ENCODE measurements around the gene ITM2B. TPM values are rescaled to one million over a fixed set of nuclear protein-coding genes. Genes with fewer than 3 reads are reported as not detected.

The ITM2B gene
- total RNA-seq, 1 donor from 2014 or later, result 358 TPM

DNA sequence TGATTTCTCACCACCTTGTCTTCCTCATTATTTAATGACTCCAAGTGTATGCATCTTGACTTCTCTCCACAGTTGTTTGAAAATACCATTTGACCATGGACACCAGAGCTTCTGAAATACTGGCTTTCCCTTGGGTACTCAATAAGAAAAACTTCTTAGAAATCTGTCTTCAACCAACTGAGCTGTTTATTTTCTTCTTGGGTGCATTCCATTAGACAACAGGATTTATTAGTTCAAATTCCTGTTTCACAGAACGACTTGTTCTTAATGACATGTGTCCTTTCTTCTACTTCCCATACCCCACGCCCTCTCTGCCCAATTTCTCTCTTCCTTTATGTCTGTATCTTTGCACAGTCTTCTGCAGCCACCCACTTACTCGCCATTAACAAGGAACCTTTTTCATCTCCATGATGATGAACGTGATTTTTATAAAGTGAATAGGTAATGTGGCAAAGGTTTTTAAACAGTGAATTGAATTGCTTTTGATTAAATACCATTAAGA lies 11.3 kb upstream of the ITM2B start:
- DNase-seq (ENCODE audit: low read depth), result no peak
- no peak overlapping the region for H3K27ac ChIP-seq (ENCODE audit: low read depth, low read length)
- H3K4me1 ChIP-seq (ENCODE audit: insufficient read depth, low read length), result no peaks in the 10 kb centered on the region
- H3K36me3 Mint-ChIP-seq (ENCODE audit: low read depth, unreplicated experiment), result peaks cover 3% of the 10 kb centered on the region
- no peaks in the 10 kb centered on the region for H3K79me2 ChIP-seq (ENCODE audit: insufficient read depth, low read length)
- peaks cover 8% of the 10 kb centered on the region for H3K9me3 Mint-ChIP-seq (ENCODE audit: unreplicated experiment)
- H3K9ac ChIP-seq (ENCODE audit: low read length), result no peak overlapping the region
- H2AFZ ChIP-seq (ENCODE audit: low read depth, low read length), result no peak overlapping the region
- H3K4me3 Mint-ChIP-seq (ENCODE audit: unreplicated experiment), result no peak overlapping the region
- no peak overlapping the region for H3K4me2 ChIP-seq (ENCODE audit: low read length)
- no peaks in the 10 kb centered on the region for H4K20me1 ChIP-seq (ENCODE audit: insufficient read depth, low read length)
- no peaks in the 10 kb centered on the region for H3K27me3 ChIP-seq (ENCODE audit: insufficient read depth, low read length)
- H3K9me3 ChIP-seq (ENCODE audit: insufficient read depth, low read depth, low read length), result no peaks in the 10 kb centered on the region
- peaks cover 7% of the 10 kb centered on the region for H3K4me1 Mint-ChIP-seq (ENCODE audit: low read depth, unreplicated experiment)
- H3K36me3 ChIP-seq (ENCODE audit: insufficient read depth, low read length), result no peaks in the 10 kb centered on the region
- no peak overlapping the region for H3K4me3 ChIP-seq (ENCODE audit: insufficient read depth, low read depth, low read length)
- TF ChIP-seq EZH2 (IDR thresholded peaks at IDR 0.05; ENCODE audit: insufficient read depth, low read length), result no peak
- TF ChIP-seq, protein P1, sequence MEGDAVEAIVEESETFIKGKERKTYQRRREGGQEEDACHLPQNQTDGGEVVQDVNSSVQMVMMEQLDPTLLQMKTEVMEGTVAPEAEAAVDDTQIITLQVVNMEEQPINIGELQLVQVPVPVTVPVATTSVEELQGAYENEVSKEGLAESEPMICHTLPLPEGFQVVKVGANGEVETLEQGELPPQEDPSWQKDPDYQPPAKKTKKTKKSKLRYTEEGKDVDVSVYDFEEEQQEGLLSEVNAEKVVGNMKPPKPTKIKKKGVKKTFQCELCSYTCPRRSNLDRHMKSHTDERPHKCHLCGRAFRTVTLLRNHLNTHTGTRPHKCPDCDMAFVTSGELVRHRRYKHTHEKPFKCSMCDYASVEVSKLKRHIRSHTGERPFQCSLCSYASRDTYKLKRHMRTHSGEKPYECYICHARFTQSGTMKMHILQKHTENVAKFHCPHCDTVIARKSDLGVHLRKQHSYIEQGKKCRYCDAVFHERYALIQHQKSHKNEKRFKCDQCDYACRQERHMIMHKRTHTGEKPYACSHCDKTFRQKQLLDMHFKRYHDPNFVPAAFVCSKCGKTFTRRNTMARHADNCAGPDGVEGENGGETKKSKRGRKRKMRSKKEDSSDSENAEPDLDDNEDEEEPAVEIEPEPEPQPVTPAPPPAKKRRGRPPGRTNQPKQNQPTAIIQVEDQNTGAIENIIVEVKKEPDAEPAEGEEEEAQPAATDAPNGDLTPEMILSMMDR (IDR thresholded peaks at IDR 0.05; ENCODE audit: insufficient read depth, low read depth, low read length), result no peak
- H3K27ac Mint-ChIP-seq (ENCODE audit: unreplicated experiment), result no peak overlapping the region
- peak; percentile 41 for FAIRE-seq
- no peaks in the 10 kb centered on the region for H3K27me3 Mint-ChIP-seq (ENCODE audit: low read depth, unreplicated experiment)

DNA sequence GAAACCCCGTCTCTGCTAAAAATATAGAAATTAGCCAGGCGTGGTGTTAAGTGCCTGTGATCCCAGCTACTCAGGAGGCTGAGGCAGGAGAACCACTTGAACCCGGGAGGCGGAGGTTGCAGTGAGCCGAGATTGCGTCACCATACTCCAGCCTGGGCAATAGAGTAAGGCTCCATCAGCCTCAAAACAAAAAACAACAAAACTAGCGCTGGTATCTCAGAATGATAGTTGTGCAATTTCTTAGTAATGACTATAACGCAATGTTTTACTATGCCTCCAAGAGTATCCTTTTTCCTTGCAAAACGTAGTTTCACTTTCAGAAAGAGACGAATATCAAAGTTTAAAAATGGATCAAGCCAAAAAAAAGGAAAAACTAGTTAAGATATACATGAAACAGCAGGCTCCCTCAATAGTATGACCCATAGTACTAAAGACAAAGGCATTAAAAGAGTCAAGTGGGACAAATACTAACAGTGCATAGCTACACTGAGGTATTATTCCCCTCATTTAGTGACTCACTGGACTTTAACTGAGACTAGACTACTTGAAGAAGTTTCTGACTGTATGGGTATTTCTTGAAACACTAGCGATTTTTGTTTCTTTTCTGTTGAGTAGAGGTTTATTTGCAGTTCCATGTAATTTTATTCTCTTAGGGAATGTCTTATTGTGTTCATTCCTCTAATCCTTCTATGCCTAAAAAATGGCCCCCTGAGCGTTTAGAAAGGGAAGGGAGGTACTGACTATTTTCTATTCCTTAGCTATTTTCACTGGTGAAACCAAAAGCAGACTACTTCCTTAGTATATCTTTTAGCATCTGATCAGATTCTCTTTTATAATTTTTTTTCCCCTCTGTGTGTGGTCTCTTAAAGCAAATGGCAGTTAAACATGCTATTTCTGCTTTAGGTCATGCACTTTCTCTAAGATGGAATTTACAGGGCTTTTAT lies 10.4 kb upstream of the ITM2B start:
- no peak for DNase-seq (ENCODE audit: low read depth)
- no peak for FAIRE-seq
- no peaks in the 10 kb centered on the region for H3K27me3 Mint-ChIP-seq (ENCODE audit: low read depth, unreplicated experiment)
- Histone ChIP-seq H2AFZ (ENCODE audit: low read depth, low read length) (peak overlapping the region; percentile 30), H3K36me3 (ENCODE audit: insufficient read depth, low read length) (no peaks in the 10 kb centered on the region), H3K9ac (ENCODE audit: low read length) (no peak overlapping the region), H3K9me3 (ENCODE audit: insufficient read depth, low read depth, low read length) (no peaks in the 10 kb centered on the region), H3K27me3 (ENCODE audit: insufficient read depth, low read length) (no peaks in the 10 kb centered on the region), H3K4me2 (ENCODE audit: low read length) (peak overlapping the region; percentile 55), H3K4me3 (ENCODE audit: insufficient read depth, low read depth, low read length) (no peak overlapping the region), H4K20me1 (ENCODE audit: insufficient read depth, low read length) (no peaks in the 10 kb centered on the region), H3K79me2 (ENCODE audit: insufficient read depth, low read length) (no peaks in the 10 kb centered on the region), H3K27ac (ENCODE audit: low read depth, low read length) (no peak overlapping the region), H3K4me1 (ENCODE audit: insufficient read depth, low read length) (no peaks in the 10 kb centered on the region)
- no peaks in the 10 kb centered on the region for H3K36me3 Mint-ChIP-seq (ENCODE audit: low read depth, unreplicated experiment)
- peaks cover 7% of the 10 kb centered on the region for H3K4me1 Mint-ChIP-seq (ENCODE audit: low read depth, unreplicated experiment)
- H3K4me3 Mint-ChIP-seq (ENCODE audit: unreplicated experiment), result no peak overlapping the region
- no peak overlapping the region for H3K27ac Mint-ChIP-seq (ENCODE audit: unreplicated experiment)
- no peak for TF ChIP-seq EZH2 (IDR thresholded peaks at IDR 0.05; ENCODE audit: insufficient read depth, low read length)
- TF ChIP-seq, protein P1 (IDR thresholded peaks at IDR 0.05; ENCODE audit: insufficient read depth, low read depth, low read length), result no peak
- H3K9me3 Mint-ChIP-seq (ENCODE audit: unreplicated experiment), result no peaks in the 10 kb centered on the region

GRCh38 chr13:48224701-48225100 lies 8.3 kb upstream of the ITM2B start:
- H3K9me3 ChIP-seq (ENCODE audit: insufficient read depth, low read depth, low read length), result no peaks in the 10 kb centered on the region
- no peak for FAIRE-seq

More at GRCh38 chr13:48224701-48225100, 8.3 kb upstream of the ITM2B start:
- no peaks in the 10 kb centered on the region for H3K27me3 Mint-ChIP-seq (ENCODE audit: low read depth, unreplicated experiment)
- no peaks in the 10 kb centered on the region for H3K36me3 ChIP-seq (ENCODE audit: insufficient read depth, low read length)
- H3K4me2 ChIP-seq (ENCODE audit: low read length), result no peak overlapping the region
- H3K4me3 ChIP-seq (ENCODE audit: insufficient read depth, low read depth, low read length), result no peak overlapping the region
- H3K27ac ChIP-seq (ENCODE audit: low read depth, low read length), result no peak overlapping the region
- H3K79me2 ChIP-seq (ENCODE audit: insufficient read depth, low read length), result no peaks in the 10 kb centered on the region
- no peak overlapping the region for H3K4me3 Mint-ChIP-seq (ENCODE audit: unreplicated experiment)
- H3K9me3 Mint-ChIP-seq (ENCODE audit: unreplicated experiment), result no peaks in the 10 kb centered on the region
- TF ChIP-seq EZH2 (IDR thresholded peaks at IDR 0.05; ENCODE audit: insufficient read depth, low read length), result no peak
- TF ChIP-seq, protein P1 (IDR thresholded peaks at IDR 0.05; ENCODE audit: insufficient read depth, low read depth, low read length), result no peak
- DNase-seq (ENCODE audit: low read depth), result no peak
- H4K20me1 ChIP-seq (ENCODE audit: insufficient read depth, low read length), result no peaks in the 10 kb centered on the region
- H3K27me3 ChIP-seq (ENCODE audit: insufficient read depth, low read length), result no peaks in the 10 kb centered on the region
- H3K4me1 ChIP-seq (ENCODE audit: insufficient read depth, low read length), result no peaks in the 10 kb centered on the region
- no peaks in the 10 kb centered on the region for H3K36me3 Mint-ChIP-seq (ENCODE audit: low read depth, unreplicated experiment)
- peaks cover 7% of the 10 kb centered on the region for H3K4me1 Mint-ChIP-seq (ENCODE audit: low read depth, unreplicated experiment)
- H3K9ac ChIP-seq (ENCODE audit: low read length), result no peak overlapping the region
- H3K27ac Mint-ChIP-seq (ENCODE audit: unreplicated experiment), result no peak overlapping the region
- H2AFZ ChIP-seq (ENCODE audit: low read depth, low read length), result no peak overlapping the region

Data from astrocyte (in vitro differentiated cells and primary cell).